Measurements from ENCODE around the gene ODAPH. TPM values are rescaled to one million over a fixed set of nuclear protein-coding genes. Genes with fewer than 3 reads are reported as not detected.
A peak's percentile ranks its signal among the peaks of the same experiment; 100 is the strongest.
"Not testable (repeated sequence)": the region's sequence is repeated elsewhere in the genome, so short reads cannot be mapped to it uniquely, and the experiment has no call there.

ODAPH gene
- polyA plus RNA-seq, 1 donor (not counting 4 experiments of a cell fraction or from before 2014, with no cell fraction given): 0.45 TPM

DNA sequence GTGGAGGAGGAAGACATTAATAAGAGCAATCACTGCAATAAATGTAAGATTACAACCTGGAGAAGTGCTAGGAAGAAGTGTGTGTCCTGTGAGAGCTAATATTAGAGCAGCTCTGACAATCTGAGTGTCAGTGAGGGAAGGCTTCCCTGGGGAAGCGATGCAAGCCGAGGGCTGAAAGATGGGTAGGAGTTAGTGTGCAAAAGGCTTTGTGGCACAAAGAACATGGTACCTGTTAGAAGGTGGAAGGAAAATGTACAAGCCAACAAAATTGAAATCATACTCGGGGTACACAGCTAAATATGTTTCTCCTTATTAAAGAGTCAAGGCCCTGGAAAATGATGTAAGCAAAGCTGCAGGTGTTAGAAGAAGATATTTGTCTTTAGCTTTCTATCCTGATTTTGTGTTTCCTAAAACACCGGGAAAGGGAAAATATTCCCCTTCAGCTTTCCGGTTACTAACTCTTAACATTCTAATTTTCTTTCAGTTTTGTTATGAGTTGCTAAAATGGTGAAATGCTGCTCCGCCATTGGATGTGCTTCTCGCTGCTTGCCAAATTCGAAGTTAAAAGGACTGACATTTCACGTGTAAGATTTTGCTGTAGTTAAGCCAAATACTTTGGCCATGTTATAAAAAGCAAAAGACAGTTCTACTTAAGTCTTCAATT is 40.8 kb upstream of the ODAPH start:
- peaks cover 39% of the 10 kb centered on the region for H3K79me2 ChIP-seq (ENCODE audit: control insufficient read depth, insufficient read depth, low read length)
- FAIRE-seq: no peak
- DNase-seq (ENCODE audit: low read depth, low spot score): no peak

DNA sequence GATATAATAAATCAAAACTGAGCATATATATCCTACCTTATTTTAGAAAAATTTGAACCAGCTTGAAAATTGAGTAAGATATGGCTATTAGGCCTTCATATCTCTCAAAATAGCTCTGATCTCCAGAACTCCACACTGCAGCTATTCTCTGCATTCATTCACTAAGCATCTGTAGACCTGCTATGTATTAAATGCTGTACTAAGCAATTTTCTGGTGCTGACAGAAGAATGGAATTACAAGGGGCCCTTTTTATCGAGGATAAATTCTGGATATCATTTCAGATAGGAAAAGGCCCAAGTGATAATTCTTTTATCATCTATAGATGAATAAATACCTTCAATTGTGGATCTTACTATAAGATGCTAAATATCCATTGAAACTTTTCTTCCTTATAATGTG is 39.7 kb upstream of the ODAPH start:
- Histone ChIP-seq H3K79me2 (ENCODE audit: control insufficient read depth, insufficient read depth, low read length) (peaks cover 29% of the 10 kb centered on the region), H3K9ac (ENCODE audit: control insufficient read depth, extremely low read depth, insufficient read depth, low read length) (no peak overlapping the region), H2AFZ (ENCODE audit: control insufficient read depth, low read length) (no peak overlapping the region), H3K4me1 (ENCODE audit: control insufficient read depth, extremely low read depth, insufficient read depth, low read length) (peaks cover 23% of the 10 kb centered on the region), H4K20me1 (ENCODE audit: control insufficient read depth, extremely low read depth, insufficient read depth, low read length) (no peaks in the 10 kb centered on the region), H3K4me3 (ENCODE audit: control insufficient read depth in 2 of 3, extremely low read depth in 1 of 3, insufficient read depth in 2 of 3, low read depth in 1 of 3, low read length in 3 of 3) (no peak overlapping the region), H3K36me3 (ENCODE audit: control insufficient read depth in 2 of 2, extremely low read depth in 1 of 2, insufficient read depth in 2 of 2, low read length in 2 of 2) (peaks cover 0 to 1% of the 10 kb centered on the region in 2 experiments), H3K4me2 (ENCODE audit: control insufficient read depth, extremely low read depth, insufficient read depth, low read depth, low read length) (peak overlapping the region; percentile 93), H3K27me3 (ENCODE audit: control insufficient read depth, extremely low read depth, insufficient read depth, low read length) (no peaks in the 10 kb centered on the region), H3K9me3 (ENCODE audit: control insufficient read depth, low read depth, low read length) (no peaks in the 10 kb centered on the region), H3K9me1 (ENCODE audit: control insufficient read depth, extremely low read depth, insufficient read depth, low read length) (peaks cover 2% of the 10 kb centered on the region), H3K27ac (ENCODE audit: control insufficient read depth, insufficient read depth, low read length) (no peak overlapping the region)
- TF ChIP-seq EZH2 (IDR thresholded peaks at IDR 0.05; ENCODE audit: low read length): no peak
- TF ChIP-seq, protein P1, sequence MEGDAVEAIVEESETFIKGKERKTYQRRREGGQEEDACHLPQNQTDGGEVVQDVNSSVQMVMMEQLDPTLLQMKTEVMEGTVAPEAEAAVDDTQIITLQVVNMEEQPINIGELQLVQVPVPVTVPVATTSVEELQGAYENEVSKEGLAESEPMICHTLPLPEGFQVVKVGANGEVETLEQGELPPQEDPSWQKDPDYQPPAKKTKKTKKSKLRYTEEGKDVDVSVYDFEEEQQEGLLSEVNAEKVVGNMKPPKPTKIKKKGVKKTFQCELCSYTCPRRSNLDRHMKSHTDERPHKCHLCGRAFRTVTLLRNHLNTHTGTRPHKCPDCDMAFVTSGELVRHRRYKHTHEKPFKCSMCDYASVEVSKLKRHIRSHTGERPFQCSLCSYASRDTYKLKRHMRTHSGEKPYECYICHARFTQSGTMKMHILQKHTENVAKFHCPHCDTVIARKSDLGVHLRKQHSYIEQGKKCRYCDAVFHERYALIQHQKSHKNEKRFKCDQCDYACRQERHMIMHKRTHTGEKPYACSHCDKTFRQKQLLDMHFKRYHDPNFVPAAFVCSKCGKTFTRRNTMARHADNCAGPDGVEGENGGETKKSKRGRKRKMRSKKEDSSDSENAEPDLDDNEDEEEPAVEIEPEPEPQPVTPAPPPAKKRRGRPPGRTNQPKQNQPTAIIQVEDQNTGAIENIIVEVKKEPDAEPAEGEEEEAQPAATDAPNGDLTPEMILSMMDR (optimal IDR thresholded peaks at IDR 0.05 in 1 of 3, IDR thresholded peaks at IDR 0.05 in 1 of 3, conservative IDR thresholded peaks at IDR 0.05 in 1 of 3; ENCODE audit: extremely low read depth in 1 of 3, insufficient read depth in 2 of 3, low read length in 3 of 3): no peak
- no peak for FAIRE-seq
- dilution Hi-C loops (cut with MboI; ENCODE audit: extremely low pct_ligation_motif_present, low sequenced_read_pairs): no loop called here
- DNase-seq (ENCODE audit: low read depth, low spot score): no peak

More for the DNA sequence above, 40.8 kb upstream of the ODAPH start:
- dilution Hi-C loops (cut with MboI; ENCODE audit: extremely low pct_ligation_motif_present, low sequenced_read_pairs): no loop called here
- H3K36me3 ChIP-seq (ENCODE audit: control insufficient read depth in 2 of 2, extremely low read depth in 1 of 2, insufficient read depth in 2 of 2, low read length in 2 of 2): peaks cover 0 to 1% of the 10 kb centered on the region in 2 experiments
- no peaks in the 10 kb centered on the region for H4K20me1 ChIP-seq (ENCODE audit: control insufficient read depth, extremely low read depth, insufficient read depth, low read length)
- no peaks in the 10 kb centered on the region for H3K27me3 ChIP-seq (ENCODE audit: control insufficient read depth, extremely low read depth, insufficient read depth, low read length)
- H3K27ac ChIP-seq (ENCODE audit: control insufficient read depth, insufficient read depth, low read length): peak overlapping the region; percentile 92
- H3K4me2 ChIP-seq (ENCODE audit: control insufficient read depth, extremely low read depth, insufficient read depth, low read depth, low read length): peak overlapping the region; percentile 93
- H3K4me3 ChIP-seq (ENCODE audit: control insufficient read depth in 2 of 3, extremely low read depth in 1 of 3, insufficient read depth in 2 of 3, low read depth in 1 of 3, low read length in 3 of 3): peak overlapping the region; percentile 58 to 93 (median 84)
- peak overlapping the region; percentile 95 for H2AFZ ChIP-seq (ENCODE audit: control insufficient read depth, low read length)
- peaks cover 29% of the 10 kb centered on the region for H3K4me1 ChIP-seq (ENCODE audit: control insufficient read depth, extremely low read depth, insufficient read depth, low read length)
- H3K9ac ChIP-seq (ENCODE audit: control insufficient read depth, extremely low read depth, insufficient read depth, low read length): peak overlapping the region; percentile 93
- TF ChIP-seq, protein P1 (optimal IDR thresholded peaks at IDR 0.05 in 1 of 3, IDR thresholded peaks at IDR 0.05 in 1 of 3, conservative IDR thresholded peaks at IDR 0.05 in 1 of 3; ENCODE audit: extremely low read depth in 1 of 3, insufficient read depth in 2 of 3, low read length in 3 of 3): no peak
- TF ChIP-seq EZH2 (IDR thresholded peaks at IDR 0.05; ENCODE audit: low read length): no peak
- H3K9me1 ChIP-seq (ENCODE audit: control insufficient read depth, extremely low read depth, insufficient read depth, low read length): peaks cover 2% of the 10 kb centered on the region
- H3K9me3 ChIP-seq (ENCODE audit: control insufficient read depth, low read depth, low read length): no peaks in the 10 kb centered on the region

DNA sequence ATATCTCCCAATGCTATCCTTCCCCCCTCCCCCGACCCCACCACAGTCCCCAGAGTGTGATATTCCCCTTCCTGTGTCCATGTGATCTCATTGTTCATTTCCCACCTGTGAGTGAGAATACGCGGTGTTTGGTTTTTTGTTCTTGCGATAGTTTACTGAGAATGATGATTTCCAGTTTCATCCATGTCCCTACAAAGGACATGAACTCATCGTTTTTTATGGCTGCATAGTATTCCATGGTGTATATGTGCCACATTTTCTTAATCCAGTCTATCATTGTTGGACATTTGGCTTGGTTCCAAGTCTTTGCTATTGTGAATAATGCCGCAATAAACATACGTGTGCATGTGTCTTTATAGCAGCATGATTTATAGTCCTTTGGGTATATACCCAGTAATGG is 36.4 kb upstream of the ODAPH start:
- H3K9me3 ChIP-seq (ENCODE audit: control insufficient read depth, low read depth, low read length); H3K27me3 ChIP-seq (ENCODE audit: control insufficient read depth, extremely low read depth, insufficient read depth, low read length); H3K4me3 ChIP-seq (ENCODE audit: control insufficient read depth in 2 of 3, extremely low read depth in 1 of 3, insufficient read depth in 2 of 3, low read depth in 1 of 3, low read length in 3 of 3); H2AFZ ChIP-seq (ENCODE audit: control insufficient read depth, low read length); H3K27ac ChIP-seq (ENCODE audit: control insufficient read depth, insufficient read depth, low read length); DNase-seq (ENCODE audit: low read depth, low spot score); H3K9me1 ChIP-seq (ENCODE audit: control insufficient read depth, extremely low read depth, insufficient read depth, low read length); FAIRE-seq; H3K4me2 ChIP-seq (ENCODE audit: control insufficient read depth, extremely low read depth, insufficient read depth, low read depth, low read length); H3K36me3 ChIP-seq (ENCODE audit: control insufficient read depth in 2 of 2, extremely low read depth in 1 of 2, insufficient read depth in 2 of 2, low read length in 2 of 2); H3K9ac ChIP-seq (ENCODE audit: control insufficient read depth, extremely low read depth, insufficient read depth, low read length); dilution Hi-C loops (cut with MboI; ENCODE audit: extremely low pct_ligation_motif_present, low sequenced_read_pairs); H3K4me1 ChIP-seq (ENCODE audit: control insufficient read depth, extremely low read depth, insufficient read depth, low read length); H4K20me1 ChIP-seq (ENCODE audit: control insufficient read depth, extremely low read depth, insufficient read depth, low read length); H3K79me2 ChIP-seq (ENCODE audit: control insufficient read depth, insufficient read depth, low read length): not testable (repeated sequence)
